ENCODE data around the gene AKAP10. TPM values are rescaled to one million over a fixed set of nuclear protein-coding genes. Genes with fewer than 3 reads are reported as not detected.

The AKAP10 gene
- total and polyA plus RNA-seq, 10 of the 15 experiments (the other 5 are each of a cell fraction or from before 2014, with no cell fraction given), result 4.3 to 23.7 (median 14.7) TPM

DNA sequence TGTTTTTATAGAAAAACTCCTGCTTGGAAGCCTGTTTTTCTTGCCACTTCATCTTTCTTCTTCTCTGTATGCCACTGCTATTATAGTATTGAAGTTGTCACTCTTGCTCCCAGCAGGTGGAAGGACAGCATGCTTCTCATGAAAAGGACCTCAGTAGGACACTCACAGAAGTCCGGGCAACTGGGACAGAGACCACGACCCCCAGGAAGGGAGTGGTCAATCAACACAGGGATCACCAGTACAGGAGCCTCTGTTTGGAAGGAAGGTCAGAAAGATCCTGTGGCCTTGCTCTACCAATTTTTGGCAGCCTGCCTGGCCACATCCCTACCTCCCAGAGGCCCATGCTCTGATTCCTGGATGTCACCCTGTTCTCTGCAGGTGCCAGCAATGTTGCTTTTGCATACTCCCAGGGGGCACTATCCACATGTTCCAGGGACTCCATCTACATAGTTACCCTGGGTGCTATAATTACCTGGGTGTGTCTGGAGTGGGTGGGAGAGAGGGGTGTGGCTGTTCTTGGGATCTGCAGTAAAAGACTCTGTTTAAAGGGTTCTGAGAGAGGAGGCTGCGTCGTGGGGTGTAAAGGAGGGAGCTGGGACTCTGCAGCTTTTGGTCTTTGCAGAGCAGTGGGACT lies 13.7 kb upstream of the AKAP10 start (continued):
- TF ChIP-seq, protein P1, sequence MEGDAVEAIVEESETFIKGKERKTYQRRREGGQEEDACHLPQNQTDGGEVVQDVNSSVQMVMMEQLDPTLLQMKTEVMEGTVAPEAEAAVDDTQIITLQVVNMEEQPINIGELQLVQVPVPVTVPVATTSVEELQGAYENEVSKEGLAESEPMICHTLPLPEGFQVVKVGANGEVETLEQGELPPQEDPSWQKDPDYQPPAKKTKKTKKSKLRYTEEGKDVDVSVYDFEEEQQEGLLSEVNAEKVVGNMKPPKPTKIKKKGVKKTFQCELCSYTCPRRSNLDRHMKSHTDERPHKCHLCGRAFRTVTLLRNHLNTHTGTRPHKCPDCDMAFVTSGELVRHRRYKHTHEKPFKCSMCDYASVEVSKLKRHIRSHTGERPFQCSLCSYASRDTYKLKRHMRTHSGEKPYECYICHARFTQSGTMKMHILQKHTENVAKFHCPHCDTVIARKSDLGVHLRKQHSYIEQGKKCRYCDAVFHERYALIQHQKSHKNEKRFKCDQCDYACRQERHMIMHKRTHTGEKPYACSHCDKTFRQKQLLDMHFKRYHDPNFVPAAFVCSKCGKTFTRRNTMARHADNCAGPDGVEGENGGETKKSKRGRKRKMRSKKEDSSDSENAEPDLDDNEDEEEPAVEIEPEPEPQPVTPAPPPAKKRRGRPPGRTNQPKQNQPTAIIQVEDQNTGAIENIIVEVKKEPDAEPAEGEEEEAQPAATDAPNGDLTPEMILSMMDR (IDR thresholded peaks at IDR 0.05 in 2 of 3, conservative IDR thresholded peaks at IDR 0.05 in 1 of 3; ENCODE audit: control insufficient read depth in 2 of 3, extremely low read depth in 1 of 3, insufficient read depth in 1 of 3, low read depth in 3 of 3, low read length in 3 of 3), result no peak
- TF ChIP-seq MLLT1 (IDR thresholded peaks at IDR 0.05) (no peak), ZBED1 (IDR thresholded peaks at IDR 0.05; ENCODE audit: borderline replicate concordance) (no peak), JUND (IDR thresholded peaks at IDR 0.05; ENCODE audit: low read depth, low read length) (no peak)

- in situ Hi-C loops (cut with MboI), result loop anchor here (5.0 kb wide), 1 partner anchor 229 kb away; no protein-coding TSS in a partner anchor
- H3K4me2 ChIP-seq (ENCODE audit: control insufficient read depth, insufficient read depth), result no peak overlapping the region
- no peaks in the 10 kb centered on the region for H3K79me2 ChIP-seq (ENCODE audit: control insufficient read depth, insufficient read depth, low read length)
- no peaks in the 10 kb centered on the region for H3K36me3 ChIP-seq (ENCODE audit: control insufficient read depth in 2 of 2, insufficient read depth in 2 of 2, low read length in 1 of 2)
- ChIA-PET SMC1A (ENCODE audit: uncharacterized antibody, unreplicated experiment) (no interaction called here), CTCF (interaction anchor here (0.5 kb wide), 1 partner anchor 24 kb away, joined by 3 read pairs; no protein-coding TSS in a partner anchor), POLR2A (no interaction called here), RAD21 (ENCODE audit: unreplicated experiment) (no interaction called here)
- H2AFZ ChIP-seq (ENCODE audit: control insufficient read depth, low read depth, low read length), result no peak overlapping the region; the same call in 1 of the 2 replicates
- H3K27ac ChIP-seq (ENCODE audit: control insufficient read depth, insufficient read depth), result no peak overlapping the region
- intact Hi-C loops (cut with micrococcal nuclease; ENCODE audit: unreplicated experiment), result no loop called here
- H4K20me1 ChIP-seq (ENCODE audit: control insufficient read depth, insufficient read depth), result no peaks in the 10 kb centered on the region
- ATAC-seq, result no peak
- no peak overlapping the region for H3K4me3 ChIP-seq
- no peak overlapping the region for H3K9ac ChIP-seq (ENCODE audit: control insufficient read depth, insufficient read depth, low read length)
- H3K9me3 ChIP-seq (replicated peaks; ENCODE audit: control insufficient read depth, insufficient read depth, low read length), result no peaks in the 10 kb centered on the region
- no peaks in the 10 kb centered on the region; a peak in 1 of 4 replicates for H3K27me3 ChIP-seq (replicated peaks in 1 of 2; ENCODE audit: control insufficient read depth in 2 of 2, insufficient read depth in 2 of 2, low read length in 1 of 2)
- WGBS (ENCODE audit: insufficient coverage, insufficient replicate concordance, low lambda C conversion rate, missing lambda C conversion rate), result 38% methylated on average over 1 of the region's 1 CpG
- no peaks in the 10 kb centered on the region for H3K4me1 ChIP-seq (ENCODE audit: control insufficient read depth, insufficient read depth, low read length)
- BruUV-seq (replicated peaks), result no TSS peak
- TF ChIP-seq HDGF (IDR thresholded peaks at IDR 0.05) (no peak), RUNX3 (IDR thresholded peaks at IDR 0.05; ENCODE audit: low read length) (no peak), SMAD1 (IDR thresholded peaks at IDR 0.05; ENCODE audit: low read depth, partially characterized antibody) (no peak), RELB (IDR thresholded peaks at IDR 0.05; ENCODE audit: low read depth) (no peak), MLLT1 (IDR thresholded peaks at IDR 0.05) (no peak), BMI1 (IDR thresholded peaks at IDR 0.05; ENCODE audit: borderline replicate concordance) (no peak), EP300 (IDR thresholded peaks at IDR 0.05; ENCODE audit: borderline replicate concordance in 1 of 2, control insufficient read depth in 1 of 2, low read depth in 2 of 2, low read length in 2 of 2) (no peak), MEF2B (IDR thresholded peaks at IDR 0.05; ENCODE audit: partially characterized antibody, poor library complexity, severe bottlenecking) (no peak), EZH2 (IDR thresholded peaks at IDR 0.05; ENCODE audit: borderline replicate concordance, control insufficient read depth, low read depth, low read length) (no peak), POLR2AphosphoS2 (IDR thresholded peaks at IDR 0.05; ENCODE audit: low read depth, low read length) (no peak)
- no peak for DNase-seq (ENCODE audit: low read depth, low spot score)
- FAIRE-seq, result no peak
Observed at GRCh38 chr17:19987897-19988296, 10.3 kb upstream of the AKAP10 start.
